ENCODE results near the gene ZNF776.
A peak's percentile ranks its signal among the peaks of the same experiment; 100 is the strongest.
"Not testable (repeated sequence)": the region's sequence is repeated elsewhere in the genome, so short reads cannot be mapped to it uniquely, and the experiment has no call there.

ZNF776 gene

DNA sequence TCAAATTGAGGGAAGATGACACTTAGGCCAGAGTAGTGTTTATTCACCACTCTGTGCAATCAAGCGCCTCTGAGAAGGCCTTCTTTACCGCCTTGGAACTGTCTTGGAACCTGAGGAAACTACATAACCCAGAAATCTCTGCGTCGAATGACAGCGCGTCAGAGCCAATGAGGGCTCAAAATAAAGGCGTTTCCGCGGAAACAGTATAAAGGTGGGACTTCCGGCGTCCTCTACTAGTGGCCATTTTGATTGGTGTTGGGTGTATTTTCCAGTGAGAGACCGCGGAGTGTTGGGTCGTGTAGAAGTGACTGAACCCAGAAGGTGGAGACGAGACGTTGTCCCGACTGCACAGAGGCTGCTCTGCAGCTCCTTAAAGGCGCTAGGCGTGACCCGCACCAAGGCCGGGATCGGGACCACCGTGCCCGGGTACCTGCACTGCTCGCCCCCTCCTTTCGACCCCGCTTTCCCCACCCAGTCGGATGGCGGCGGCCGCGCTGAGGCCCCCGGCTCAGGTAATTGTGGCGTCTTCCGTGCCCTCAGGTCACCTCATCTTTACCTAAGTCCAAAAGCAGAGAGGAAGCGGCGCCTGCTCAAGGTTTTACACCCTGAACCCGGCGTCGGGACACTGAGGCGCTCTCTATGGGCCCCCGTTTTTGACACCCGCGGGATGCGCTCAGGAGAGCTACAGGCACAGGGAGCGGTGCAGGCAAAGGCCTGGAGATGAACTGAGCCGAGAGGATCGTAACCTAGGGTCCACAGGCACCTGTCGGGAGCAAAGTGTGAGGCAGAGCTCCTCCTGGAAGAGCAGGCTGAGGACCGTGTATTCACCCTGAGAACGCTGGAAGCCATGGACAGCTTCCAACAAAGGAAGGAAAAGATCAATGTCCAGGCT lies at the start of gene ZNF776:
TSS of gene ZNF776 (plus strand) at position 236 of the 892 bp plus-strand sequence. CDS start at position 480, 244 bp downstream.
- peak; percentile 93 for DNase-seq (ENCODE audit: low spot score)

DNA sequence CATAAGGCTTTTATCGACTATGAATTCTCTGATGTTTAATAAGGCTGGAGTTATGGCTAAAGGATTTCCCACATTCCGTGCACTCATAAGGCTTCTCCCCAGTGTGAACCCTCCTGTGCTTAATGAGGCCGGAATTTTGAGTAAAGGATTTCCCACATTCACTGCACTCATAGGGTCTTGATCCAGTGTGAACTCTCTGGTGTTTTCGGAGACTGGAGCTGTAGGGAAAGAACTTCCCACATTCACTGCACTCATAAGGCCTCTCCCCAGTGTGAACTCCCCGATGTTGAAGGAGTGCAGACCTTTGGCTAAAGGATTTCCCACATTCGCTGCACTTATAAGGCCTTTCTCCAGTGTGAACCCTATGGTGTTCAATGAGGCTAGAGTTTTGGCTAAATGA lies 45.0 kb upstream of the ZNF776 start:
- no peak for DNase-seq (ENCODE audit: low spot score)

DNA sequence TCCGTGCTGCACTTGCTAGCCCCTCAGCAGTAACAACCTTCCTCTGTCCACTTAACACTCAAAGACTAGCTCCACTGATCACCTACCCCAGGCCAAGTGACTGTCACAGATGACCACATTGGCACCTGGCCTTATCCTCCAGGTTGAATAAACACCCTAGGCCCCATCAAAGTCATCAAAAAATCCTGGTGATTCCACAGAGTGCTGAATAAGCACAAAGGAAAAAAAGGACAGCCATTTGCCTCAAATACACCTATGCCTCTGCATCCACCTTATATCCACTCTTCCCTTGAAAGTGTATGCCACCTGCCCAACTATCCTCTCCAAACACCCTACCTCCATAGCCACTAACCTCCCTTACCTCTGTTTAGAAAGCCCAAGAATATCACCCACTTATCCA lies 40.3 kb upstream of the ZNF776 start:
- no peak for DNase-seq (ENCODE audit: low spot score)

DNA sequence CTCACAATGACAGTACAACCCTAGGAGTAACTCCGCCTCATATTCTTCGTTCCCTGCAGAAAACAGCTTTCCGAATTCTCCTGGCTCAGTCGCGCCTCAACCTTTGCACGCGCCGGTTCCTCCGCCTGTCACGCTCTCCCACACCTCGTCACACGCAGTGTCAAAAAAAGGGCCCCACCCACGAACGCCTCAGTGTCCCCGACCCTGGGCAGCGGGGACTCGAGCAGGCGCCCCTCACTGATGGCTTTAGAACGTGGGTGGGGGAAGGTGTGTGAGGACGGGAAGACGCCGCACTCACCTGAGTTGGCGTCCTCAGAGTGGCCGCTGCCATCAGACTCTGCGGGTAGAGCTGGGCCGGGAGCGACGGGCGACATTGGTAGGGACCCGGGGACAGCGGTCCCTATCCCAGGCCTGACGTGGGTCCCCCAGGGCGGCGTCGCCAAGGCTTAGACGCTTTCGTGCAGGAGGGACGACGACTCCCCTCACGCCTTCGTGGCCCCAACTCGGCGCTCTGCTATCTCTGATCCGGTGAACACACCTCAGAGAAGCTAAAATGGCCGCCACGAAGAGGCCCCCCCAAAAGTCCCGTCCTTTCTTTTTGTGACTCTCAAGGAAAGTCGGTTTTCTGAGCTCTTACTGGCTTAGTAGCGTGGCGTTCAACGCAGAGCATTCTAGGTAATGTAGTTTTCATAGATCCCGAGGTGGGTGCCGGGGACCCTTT lies 37.8 kb upstream of the ZNF776 start, which contains the start of gene ZNF154:
TSS of gene ZNF154 (minus strand) at position 564 of the 721 bp plus-strand sequence. CDS start at position 331, 233 bp downstream.
- peak; percentile 71 for DNase-seq (ENCODE audit: low spot score)

DNA sequence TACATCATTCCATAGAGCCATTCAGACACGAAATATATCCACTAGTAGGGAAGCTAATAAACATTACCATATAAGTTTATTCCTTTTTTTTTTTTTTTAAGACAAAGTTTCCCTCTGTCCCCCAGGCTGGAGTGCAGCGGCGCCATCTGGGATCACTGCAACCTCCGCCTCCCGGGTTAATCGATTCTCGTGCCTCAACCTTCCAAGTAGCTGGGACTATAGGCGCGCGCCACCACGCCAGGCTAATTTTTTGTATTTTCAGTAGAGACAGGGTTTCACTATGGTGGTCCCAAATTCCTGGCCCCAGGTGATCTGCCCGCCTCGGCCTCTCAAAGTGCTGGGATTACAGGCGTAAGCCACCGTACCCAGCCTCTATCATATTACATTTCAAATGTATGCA lies 37.0 kb upstream of the ZNF776 start:
- no peak for DNase-seq (ENCODE audit: low spot score)

DNA sequence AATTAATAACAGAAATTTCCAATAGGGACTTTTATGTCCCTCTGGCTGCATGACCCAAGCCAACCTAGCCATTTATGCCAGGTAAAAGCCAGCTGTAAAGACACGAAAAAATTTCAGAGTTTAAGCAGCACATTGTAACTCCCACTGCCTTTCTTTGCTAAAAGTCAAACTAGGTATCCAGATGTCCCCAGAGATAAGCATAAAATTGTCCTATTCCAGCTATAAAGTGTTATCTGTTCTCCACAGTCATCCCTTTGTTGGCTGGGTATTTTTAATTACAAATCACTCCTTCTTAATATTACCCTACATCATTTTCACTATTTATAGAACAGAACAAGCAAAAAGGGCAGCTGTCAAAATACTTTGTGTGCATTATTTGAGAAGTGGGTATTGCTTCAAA lies 34.4 kb upstream of the ZNF776 start:
- DNase-seq (ENCODE audit: low spot score): no peak

DNA sequence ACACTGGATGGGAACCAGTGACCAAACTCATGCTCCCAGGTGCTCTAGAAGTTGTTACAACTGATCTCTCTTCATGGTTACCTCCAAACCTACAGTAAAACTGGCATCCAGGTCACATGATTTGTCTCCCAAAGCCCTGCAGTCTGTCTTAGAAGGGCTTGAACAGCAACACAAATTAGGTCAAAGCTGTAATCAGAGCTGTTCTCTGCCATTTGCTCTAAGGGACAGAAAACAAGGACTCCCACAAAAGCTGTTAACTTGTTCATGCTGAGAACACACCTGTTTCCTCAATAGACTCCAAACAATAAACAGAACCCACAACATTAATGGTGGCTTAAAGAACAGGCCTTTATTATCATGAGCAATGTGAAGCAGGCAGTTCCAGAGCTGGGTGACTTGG lies 27.2 kb upstream of the ZNF776 start:
- DNase-seq (ENCODE audit: low spot score): no peak

DNA sequence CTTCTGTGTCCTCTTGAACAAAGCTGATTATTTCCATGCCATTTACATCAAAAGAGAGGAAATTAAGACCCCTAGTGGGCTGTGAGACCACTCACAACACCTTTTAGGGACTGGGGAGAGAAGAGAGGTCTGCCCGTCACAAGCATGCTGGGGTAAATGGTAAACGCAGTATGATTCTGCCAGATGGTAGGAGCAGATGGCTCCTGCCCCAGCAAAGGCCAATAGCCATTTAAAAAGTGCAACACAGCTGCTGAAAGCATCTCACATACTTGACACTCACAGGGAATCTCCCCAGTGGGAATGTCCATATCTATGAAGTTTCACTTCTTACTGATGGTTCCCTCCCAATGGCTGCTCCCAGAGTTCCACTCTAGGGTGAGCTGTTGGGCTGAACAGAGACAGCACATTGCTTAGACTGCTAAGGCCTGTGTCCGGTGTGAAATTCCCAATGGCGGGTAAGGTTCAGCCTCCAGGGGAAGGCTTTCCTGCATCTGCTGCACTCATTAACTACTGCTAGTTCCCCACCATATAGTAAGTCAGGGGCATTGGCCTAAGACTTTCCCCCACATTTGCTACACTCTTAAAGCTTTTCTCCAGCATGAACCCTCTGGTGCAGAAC lies 26.6 kb upstream of the ZNF776 start:
- DNase-seq (ENCODE audit: low spot score): no peak

DNA sequence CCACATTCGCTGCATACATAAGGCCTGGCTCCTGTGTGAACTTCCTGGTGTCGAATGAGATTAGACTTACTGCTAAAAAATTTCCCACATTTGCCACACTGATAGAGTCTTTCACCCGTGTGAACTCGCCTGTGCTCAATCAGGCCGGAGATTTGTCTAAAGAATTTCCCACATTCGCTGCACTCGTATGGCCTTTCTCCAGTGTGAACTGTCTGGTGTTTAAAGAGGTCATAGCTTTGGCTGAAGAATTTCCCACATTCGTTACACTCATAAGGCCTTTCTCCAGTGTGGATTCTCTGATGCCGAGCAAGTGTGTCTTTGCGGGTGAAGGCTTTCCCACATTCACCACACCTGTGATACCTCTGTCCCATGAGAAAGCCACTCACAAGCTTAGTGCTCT lies 25.7 kb upstream of the ZNF776 start:
- no peak for DNase-seq (ENCODE audit: low spot score)

DNA sequence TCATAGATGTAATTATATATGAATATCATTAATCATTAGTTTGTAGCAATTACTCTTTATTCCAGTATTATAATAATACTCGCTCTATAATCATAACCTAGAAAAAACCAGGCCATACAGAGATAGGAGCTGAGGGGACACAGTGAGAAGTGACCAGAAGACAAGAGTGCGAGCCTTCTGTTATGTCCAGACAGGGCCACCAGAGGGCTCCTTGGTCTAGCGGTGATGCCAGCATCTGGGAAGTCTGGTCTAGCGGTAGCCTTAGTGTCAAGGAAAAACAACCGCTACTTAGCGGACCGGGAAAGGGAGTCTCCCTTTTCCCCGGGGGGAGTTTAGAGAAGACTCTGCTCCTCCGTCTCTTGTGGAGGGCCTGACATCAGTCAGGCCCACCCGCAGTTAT lies 8.3 kb upstream of the ZNF776 start:
- DNase-seq (ENCODE audit: low spot score): not testable (repeated sequence)

DNA sequence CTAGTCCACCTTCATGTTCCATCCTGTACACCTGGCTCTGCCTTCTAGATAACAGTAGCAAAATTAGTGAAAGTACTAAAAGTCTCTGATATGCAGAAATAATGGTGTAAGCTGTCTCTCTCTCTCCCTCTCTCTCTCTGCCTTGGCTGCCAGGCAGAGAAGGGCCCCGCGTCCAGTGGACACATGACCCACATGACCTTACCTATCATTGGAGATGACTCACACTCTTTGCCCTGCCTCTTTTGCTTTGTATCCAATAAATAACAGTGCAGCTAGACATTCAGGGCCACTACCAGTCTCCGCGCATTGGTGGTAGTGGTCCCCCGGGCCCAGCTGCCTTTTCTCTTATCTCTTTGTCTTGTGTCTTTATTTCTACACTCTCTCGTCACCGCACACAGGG lies 7.8 kb upstream of the ZNF776 start:
- not testable (repeated sequence) for DNase-seq (ENCODE audit: low spot score)

DNA sequence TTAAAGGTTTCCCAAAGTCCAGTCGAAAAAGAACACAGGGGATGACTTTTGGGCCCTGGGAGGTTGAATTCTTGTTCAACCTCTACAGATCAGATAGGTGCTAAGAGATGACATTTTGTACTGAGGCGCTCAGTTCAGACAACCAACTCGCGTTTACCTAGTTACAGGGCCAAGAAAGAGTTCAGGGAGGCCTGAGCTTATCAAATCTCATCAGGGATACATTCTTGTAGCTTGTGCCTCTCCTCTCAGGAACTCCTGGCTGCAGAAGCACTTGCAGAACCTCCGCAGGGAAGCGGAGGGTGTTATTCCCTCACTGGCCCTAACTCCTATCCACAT lies 825 bp downstream of the ZNF776 start:
- DNase-seq (ENCODE audit: low spot score): no peak

DNA sequence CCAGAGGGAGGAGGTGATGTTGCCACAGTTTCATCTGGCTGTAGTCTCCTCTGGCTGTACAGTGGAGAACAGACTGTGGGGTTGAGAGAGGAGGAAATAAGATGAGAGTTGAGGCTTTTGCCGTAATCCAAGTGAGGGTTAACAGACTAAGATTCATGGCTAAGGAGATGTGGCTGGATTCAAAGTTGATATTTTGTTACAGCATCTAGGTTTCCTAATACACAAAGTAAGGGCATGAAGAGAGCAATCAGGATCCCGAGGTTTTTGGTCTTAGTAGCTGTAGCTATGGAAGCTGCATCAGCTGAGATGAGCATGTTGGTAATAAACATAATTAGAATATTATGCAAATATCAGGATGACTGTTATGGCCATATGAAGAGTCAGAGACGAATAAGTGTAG lies 1.4 kb downstream of the ZNF776 start:
- DNase-seq (ENCODE audit: low spot score): no peak

DNA sequence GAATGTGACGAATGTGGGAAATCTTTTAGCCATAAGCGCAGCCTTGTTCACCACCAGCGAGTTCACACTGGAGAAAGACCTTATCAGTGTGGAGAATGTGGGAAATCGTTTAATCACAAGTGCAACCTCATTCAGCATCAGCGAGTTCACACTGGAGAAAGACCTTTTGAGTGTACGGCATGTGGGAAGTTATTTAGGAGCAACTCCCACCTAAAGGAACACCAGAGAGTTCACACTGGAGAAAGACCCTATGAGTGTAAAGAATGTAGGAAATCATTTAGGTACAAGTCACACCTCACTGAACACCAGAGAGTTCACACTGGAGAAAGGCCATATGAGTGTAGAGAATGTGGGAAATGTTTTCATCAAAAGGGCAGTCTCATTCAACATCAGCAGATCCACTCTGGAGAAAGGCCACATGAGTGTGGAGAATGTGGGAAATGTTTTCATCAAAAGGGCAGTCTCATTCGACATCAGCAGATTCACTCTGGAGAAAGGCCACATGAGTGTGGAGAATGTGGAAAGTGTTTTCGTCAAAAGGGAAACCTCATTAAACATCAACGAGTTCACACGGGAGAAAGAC lies 7.6 kb downstream of the ZNF776 start:
- no peak for DNase-seq (ENCODE audit: low spot score)

DNA sequence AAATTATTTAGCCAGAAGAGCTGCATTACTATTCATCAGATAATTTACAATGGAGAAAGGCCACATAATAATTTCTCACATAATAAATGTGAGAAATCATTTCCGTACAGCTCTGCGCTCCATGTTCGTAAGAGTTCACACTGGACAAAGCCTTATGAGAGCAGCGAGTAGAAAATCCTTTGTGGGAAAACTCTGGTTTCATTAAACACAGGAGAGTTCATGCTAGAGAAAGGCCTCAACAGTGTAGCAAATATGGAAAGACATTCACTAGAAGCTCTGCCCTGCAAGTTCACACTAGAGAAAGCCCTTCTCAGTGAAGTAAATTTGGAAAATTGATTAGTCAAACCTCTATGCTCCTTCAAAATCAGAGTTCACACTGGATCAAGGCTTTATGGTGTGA lies 8.4 kb downstream of the ZNF776 start:
- no peak for DNase-seq (ENCODE audit: low spot score)

DNA sequence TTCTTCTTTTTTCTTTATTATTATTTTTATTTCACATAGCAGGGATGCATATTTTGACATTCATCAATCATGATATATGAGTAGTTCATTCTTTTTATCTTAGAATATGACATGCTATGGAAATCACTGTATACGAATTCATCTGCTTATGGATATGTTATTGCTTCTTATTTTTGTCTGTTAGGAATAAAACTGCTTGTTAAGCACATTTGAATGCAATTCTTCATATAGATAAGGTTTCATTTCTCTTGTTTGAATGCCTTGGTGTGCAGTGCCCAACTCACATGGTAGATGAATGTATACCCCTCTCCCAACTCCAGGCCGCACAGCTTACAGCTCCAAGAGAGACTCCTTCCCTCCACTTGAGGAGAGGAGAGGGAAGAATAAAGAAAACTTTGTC lies 11.3 kb downstream of the ZNF776 start:
- DNase-seq (ENCODE audit: low spot score): no peak

DNA sequence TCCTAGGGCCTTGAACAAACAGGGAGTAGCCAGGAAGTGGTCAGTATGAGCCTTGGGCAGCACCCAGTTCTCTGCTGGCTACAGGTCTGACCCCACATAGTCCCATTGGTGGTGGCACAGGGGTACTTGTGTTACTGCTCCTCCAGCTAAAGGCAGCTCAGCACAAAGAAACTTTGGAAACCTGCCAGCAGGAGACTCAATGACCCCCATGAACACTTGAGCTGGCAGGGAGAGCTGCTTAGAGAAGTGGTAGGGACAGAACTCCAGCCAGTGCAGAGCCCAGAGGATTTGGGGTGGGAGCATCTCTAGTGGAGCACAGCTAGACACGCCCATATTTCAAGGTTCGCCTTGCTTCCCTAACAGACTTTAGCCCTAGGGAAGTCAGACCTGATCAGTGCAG lies 12.5 kb downstream of the ZNF776 start:
- DNase-seq (ENCODE audit: low spot score): no peak

DNA sequence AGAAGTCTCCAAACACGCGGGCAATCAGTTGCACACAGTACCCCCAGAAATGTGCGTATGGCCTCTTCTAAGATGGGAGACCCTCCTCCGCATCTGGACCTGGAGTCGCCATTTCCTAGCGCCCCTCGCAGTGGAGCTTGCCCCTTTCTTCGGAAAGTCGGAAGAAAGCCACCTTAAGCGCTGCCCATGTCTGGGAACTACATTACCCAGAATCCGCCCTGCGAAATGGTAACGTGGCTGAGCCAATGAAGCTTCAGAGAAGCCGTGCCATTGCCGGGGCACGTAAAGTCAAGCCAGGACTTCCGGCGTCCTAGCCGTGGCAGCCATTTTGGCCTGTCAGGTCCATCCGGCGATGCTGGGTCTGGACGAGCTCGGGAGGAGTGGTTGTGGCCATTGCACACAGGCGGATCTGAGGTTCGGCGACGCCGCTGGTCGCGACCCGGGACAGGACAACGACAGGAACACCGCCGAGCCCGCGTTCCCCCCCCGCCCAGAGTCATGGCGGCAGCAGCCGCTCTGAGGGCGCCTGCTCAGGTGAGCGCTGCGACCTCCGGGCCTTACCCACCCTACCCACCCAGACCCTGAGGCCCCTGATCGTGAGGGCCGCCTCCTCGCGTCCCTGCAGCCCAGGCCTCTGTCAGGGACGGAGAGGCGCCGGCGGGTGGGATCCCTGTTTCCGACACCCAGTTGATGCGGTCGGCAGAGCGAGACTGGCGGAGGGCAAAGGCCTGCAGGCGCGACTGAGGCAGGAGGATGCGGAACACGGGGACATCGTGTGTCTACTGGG lies 22.9 kb downstream of the ZNF776 start, which contains the start of gene ZNF586:
TSS of gene ZNF586 (plus strand) at position 332 of the 787 bp plus-strand sequence. CDS start at position 499, 167 bp downstream.
- DNase-seq (ENCODE audit: low spot score): peak; percentile 97

DNA sequence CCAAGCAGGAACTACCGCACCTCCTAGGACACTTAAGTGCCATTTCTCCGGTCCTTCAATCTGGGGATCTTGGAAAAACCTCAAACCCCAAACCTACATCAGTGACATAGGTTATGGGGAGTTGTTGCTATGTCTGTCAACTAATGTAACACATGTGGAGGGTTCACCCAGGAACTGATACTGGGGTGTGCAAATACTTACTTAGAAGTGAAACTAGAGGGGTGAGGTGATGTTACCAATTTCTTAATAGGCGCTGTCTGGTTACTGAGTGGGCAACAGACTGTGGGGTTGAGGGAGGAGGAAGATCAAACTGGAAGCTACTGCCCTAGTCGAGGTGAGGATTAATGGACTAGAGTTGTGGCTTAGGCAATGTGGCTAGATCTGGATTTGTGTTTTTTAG lies 24.8 kb downstream of the ZNF776 start:
- DNase-seq (ENCODE audit: low spot score): no peak

DNA sequence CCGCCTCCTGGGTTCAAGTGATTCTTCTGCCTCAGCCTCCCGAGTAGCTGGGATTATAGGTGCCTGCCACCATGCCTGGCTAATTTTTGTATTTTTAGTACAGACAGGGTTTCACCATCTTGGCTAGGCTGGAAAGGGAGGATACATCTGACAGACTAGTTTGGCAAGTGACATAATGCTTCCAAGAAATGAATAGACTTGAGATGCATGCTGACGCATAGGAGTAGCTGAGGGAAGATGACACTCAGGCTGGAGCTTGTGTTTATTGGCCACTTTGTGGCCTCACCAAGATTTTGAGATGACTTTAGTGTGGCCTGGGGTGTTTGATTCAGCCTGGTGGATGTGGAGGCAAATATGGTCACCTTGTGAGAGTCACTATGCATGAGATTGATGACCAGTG lies 26.9 kb downstream of the ZNF776 start:
- no peak for DNase-seq (ENCODE audit: low spot score)

DNA sequence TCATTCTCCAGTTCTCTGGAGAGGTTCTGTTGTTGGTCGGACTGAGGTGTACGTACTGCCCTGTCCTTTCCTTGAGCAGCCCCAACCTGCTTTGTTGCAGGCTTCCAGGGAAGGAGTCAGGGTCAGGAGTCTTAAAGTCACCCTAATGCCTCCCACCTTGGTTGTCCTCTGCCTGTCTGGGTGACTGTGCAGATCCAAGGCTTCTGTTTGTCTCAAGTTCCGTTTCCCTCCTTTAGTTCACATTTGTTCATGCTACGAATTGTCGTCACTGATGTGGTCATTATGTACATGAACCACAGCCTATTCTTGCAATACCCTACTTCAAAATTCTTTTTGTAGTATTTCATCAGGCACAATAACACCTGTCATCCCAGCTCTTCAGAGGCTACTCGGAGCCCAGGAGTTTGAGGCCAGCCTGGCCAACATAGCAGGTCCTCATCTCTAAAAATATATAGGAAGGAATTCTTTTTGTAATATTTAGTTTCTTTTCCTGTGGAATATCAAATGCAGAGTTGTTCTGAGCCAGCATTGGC lies 30.2 kb downstream of the ZNF776 start:
- DNase-seq (ENCODE audit: low spot score): no peak

Data from Ammon's horn (tissue), 1 donor.